ENCODE results near the gene LYRM2.

The LYRM2 gene

GRCh38 chr6:89680150-89680549, 41.6 kb upstream of the LYRM2 start:
- no peak overlapping the region for H3K4me3 ChIP-seq (ENCODE audit: control insufficient read depth, low read depth, low read length)
- DNase-seq (ENCODE audit: low read depth), result no peak
- TF ChIP-seq, protein P1, sequence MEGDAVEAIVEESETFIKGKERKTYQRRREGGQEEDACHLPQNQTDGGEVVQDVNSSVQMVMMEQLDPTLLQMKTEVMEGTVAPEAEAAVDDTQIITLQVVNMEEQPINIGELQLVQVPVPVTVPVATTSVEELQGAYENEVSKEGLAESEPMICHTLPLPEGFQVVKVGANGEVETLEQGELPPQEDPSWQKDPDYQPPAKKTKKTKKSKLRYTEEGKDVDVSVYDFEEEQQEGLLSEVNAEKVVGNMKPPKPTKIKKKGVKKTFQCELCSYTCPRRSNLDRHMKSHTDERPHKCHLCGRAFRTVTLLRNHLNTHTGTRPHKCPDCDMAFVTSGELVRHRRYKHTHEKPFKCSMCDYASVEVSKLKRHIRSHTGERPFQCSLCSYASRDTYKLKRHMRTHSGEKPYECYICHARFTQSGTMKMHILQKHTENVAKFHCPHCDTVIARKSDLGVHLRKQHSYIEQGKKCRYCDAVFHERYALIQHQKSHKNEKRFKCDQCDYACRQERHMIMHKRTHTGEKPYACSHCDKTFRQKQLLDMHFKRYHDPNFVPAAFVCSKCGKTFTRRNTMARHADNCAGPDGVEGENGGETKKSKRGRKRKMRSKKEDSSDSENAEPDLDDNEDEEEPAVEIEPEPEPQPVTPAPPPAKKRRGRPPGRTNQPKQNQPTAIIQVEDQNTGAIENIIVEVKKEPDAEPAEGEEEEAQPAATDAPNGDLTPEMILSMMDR (IDR thresholded peaks at IDR 0.05; ENCODE audit: control insufficient read depth, insufficient read depth, low read depth, low read length, missing control alignments), result no peak

GRCh38 chr6:89679215-89680120, 40.9 kb upstream of the LYRM2 start:
- DNase-seq (ENCODE audit: low read depth), result no peak
- no peak overlapping the region for H3K4me3 ChIP-seq (ENCODE audit: control insufficient read depth, low read depth, low read length)
- TF ChIP-seq, protein P1 (IDR thresholded peaks at IDR 0.05; ENCODE audit: control insufficient read depth, insufficient read depth, low read depth, low read length, missing control alignments), result no peak

GRCh38 chr6:89678531-89678930, 40.0 kb upstream of the LYRM2 start:
- TF ChIP-seq, protein P1 (IDR thresholded peaks at IDR 0.05; ENCODE audit: control insufficient read depth, insufficient read depth, low read depth, low read length, missing control alignments), result no peak
- no peak for DNase-seq (ENCODE audit: low read depth)
- no peak overlapping the region for H3K4me3 ChIP-seq (ENCODE audit: control insufficient read depth, low read depth, low read length)

DNA sequence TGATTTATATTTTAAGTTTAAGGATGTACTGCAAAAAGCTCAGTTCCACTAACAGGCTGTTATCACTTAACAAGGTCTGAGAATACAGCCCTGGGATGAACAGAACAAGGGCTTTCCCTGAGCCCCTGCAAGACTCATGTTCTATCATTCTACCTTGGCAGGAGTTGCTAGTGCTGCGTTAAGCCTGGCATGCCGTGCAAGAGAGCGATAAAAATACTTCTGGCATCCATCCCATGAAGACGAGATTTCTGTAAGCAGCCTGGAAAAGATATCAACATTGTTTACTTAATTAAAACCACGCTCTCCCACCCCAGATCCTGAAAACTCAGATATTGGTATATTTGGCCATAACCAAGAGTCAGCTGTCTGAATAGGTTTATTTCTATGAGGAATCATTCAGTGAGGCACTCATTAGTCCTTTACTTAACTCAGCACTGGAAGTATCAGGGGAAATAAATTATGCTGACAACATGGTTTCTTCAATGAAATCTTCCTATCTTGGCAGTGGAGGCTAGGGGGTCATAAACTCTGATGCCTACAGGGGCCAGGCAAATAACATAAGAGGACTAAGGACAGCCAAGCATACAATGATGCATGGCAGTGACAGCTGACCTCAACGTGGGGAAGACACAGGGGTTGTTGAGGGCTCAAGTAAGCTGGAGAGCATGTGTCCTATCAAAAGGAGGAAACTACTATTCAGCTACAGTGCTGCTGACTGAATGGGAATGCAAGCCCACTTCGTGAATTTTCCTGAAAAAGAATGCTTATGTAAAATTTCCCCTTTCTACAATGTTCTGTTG, 37.6 kb upstream of the LYRM2 start:
- H3K4me3 ChIP-seq (ENCODE audit: control insufficient read depth, low read depth, low read length), result no peak overlapping the region
- DNase-seq (ENCODE audit: low read depth), result no peak
- TF ChIP-seq, protein P1 (IDR thresholded peaks at IDR 0.05; ENCODE audit: control insufficient read depth, insufficient read depth, low read depth, low read length, missing control alignments), result no peak

GRCh38 chr6:89670935-89671565, 32.5 kb upstream of the LYRM2 start:
- H3K4me3 ChIP-seq (ENCODE audit: control insufficient read depth, low read depth, low read length), result no peak overlapping the region
- DNase-seq (ENCODE audit: low read depth), result no peak
- TF ChIP-seq, protein P1 (IDR thresholded peaks at IDR 0.05; ENCODE audit: control insufficient read depth, insufficient read depth, low read depth, low read length, missing control alignments), result no peak

DNA sequence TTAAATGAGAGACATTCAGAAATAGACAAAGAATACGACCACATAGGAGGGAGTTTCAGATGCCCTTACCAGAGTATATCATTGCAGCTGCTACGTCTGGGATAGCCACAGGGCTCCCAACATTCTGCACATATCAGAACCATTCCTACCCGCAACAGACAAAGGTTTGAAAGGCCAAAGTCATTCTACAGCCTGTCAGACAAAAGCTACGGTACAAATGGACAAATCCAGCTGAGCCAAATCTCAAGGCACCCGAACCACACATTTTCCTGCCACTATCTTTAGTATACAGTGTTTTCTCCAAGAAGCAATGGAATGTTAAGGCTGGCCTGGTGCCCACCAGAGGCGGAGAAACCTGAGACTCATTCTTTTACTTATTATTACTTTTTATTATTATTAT, 30.5 kb upstream of the LYRM2 start:
- no peak overlapping the region for H3K4me3 ChIP-seq (ENCODE audit: control insufficient read depth, low read depth, low read length)
- TF ChIP-seq, protein P1 (IDR thresholded peaks at IDR 0.05; ENCODE audit: control insufficient read depth, insufficient read depth, low read depth, low read length, missing control alignments), result no peak
- no peak for DNase-seq (ENCODE audit: low read depth)

Data from AG09309 (cell line).